Measurements from ENCODE around the gene TTC7B.

DNA sequence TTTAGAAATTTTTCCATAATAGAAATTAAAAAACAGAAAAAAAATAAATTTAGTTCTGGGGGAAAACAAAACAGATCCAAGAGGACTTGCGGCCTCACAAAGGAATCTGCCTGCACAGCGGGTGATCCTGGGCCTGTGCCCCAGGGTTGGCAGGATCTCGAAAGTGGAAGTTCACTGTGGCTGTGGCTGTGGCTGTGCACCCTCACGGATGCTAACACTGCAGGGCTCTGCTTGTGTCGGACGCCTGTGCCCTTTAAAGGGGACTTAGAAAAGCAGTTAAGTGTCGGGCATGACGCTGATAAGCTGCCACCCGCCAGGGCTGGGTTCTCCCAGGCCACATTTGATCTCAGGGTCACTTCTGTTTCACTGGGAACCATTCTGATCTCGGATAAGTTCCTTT is 209.1 kb downstream of the TTC7B start:
- TF ChIP-seq GATA2 (IDR thresholded peaks at IDR 0.05; ENCODE audit: low read depth, low read length), result no peak
- no peak for TF ChIP-seq GATA3 (IDR thresholded peaks at IDR 0.05; ENCODE audit: low read depth, low read length)
